Urothelium cell line (cell line): Measurements from ENCODE around the gene NR2F1.

Experiments
- DNase-seq: peaks from one replicate; pipeline ENCODE4 v3.0.0; 2011; ENCODE audit warnings: low spot score, mixed read lengths
- FAIRE-seq: peaks from 2 replicates; lab custom pipeline; 2011; peaks lifted over from hg19 to GRCh38; lab: Jason Lieb, UNC

The NR2F1 gene

GRCh38 chr5:93635991-93636390 lies 53.0 kb downstream of the NR2F1 start:
- DNase-seq (no peak), FAIRE-seq (no peak)

GRCh38 chr5:93636837-93637236 lies 53.8 kb downstream of the NR2F1 start:
- no peak for FAIRE-seq
- DNase-seq, result no peak

- DNase-seq (no peak), FAIRE-seq (no peak)
Measured at GRCh38 chr5:93637697-93638096, 54.7 kb downstream of the NR2F1 start.

- no peak for FAIRE-seq
Measured at GRCh38 chr5:93642526-93642925, 59.5 kb downstream of the NR2F1 start.

More at GRCh38 chr5:93642526-93642925, 59.5 kb downstream of the NR2F1 start:
- no peak for DNase-seq
